Measurements from ENCODE around the gene MRPL1. TPM values are rescaled to one million over a fixed set of nuclear protein-coding genes. Genes with fewer than 3 reads are reported as not detected.

The MRPL1 gene
- total RNA-seq, 1 donor from 2014 or later, result 31.7 TPM

- H3K4me1 Mint-ChIP-seq, result peaks cover 17% of the 10 kb centered on the region
- peaks cover 2% of the 10 kb centered on the region for H3K9me3 Mint-ChIP-seq
- ChIA-PET CTCF (no interaction called here), POLR2A (no interaction called here)
- no peak for ATAC-seq (ENCODE audit: low read depth)
- no peak for TF ChIP-seq CTCF (IDR thresholded peaks at IDR 0.05)
- DNase-seq, result no peak
- H3K4me3 Mint-ChIP-seq, result no peak overlapping the region
- H3K36me3 Mint-ChIP-seq (ENCODE audit: low read depth), result peaks cover 43% of the 10 kb centered on the region
- H3K27ac Mint-ChIP-seq, result no peak overlapping the region
- intact Hi-C loops (cut with micrococcal nuclease), result no loop called here
- no peaks in the 10 kb centered on the region for H3K27me3 Mint-ChIP-seq
Measured at GRCh38 chr4:77917601-77918000, 55.0 kb downstream of the MRPL1 start.

- no peak for DNase-seq
- H3K27me3 Mint-ChIP-seq, result no peaks in the 10 kb centered on the region
- H3K27ac Mint-ChIP-seq, result no peak overlapping the region
- ChIA-PET CTCF (no interaction called here), POLR2A (no interaction called here)
- intact Hi-C loops (cut with micrococcal nuclease), result no loop called here
- no peak for ATAC-seq (ENCODE audit: low read depth)
- H3K4me1 Mint-ChIP-seq, result peaks cover 16% of the 10 kb centered on the region
- H3K4me3 Mint-ChIP-seq, result no peak overlapping the region
- peaks cover 43% of the 10 kb centered on the region for H3K36me3 Mint-ChIP-seq (ENCODE audit: low read depth)
- no peak for TF ChIP-seq CTCF (IDR thresholded peaks at IDR 0.05)
- H3K9me3 Mint-ChIP-seq, result no peaks in the 10 kb centered on the region
Measured at GRCh38 chr4:77920371-77920770, 57.7 kb downstream of the MRPL1 start.

- ChIA-PET POLR2A (no interaction called here), CTCF (no interaction called here)
- DNase-seq (no peak), ATAC-seq (ENCODE audit: low read depth) (no peak)
- Mint-ChIP-seq H3K27me3 (no peaks in the 10 kb centered on the region), H3K9me3 (no peaks in the 10 kb centered on the region), H3K27ac (no peak overlapping the region), H3K4me3 (no peak overlapping the region), H3K36me3 (ENCODE audit: low read depth) (peaks cover 47% of the 10 kb centered on the region), H3K4me1 (peaks cover 16% of the 10 kb centered on the region)
- intact Hi-C loops (cut with micrococcal nuclease), result no loop called here
- TF ChIP-seq CTCF (IDR thresholded peaks at IDR 0.05), result no peak
Measured at GRCh38 chr4:77921701-77922100, 59.1 kb downstream of the MRPL1 start.

GRCh38 chr4:77922158-77923094, 59.8 kb downstream of the MRPL1 start:
- DNase-seq (no peak), ATAC-seq (ENCODE audit: low read depth) (no peak)
- no peaks in the 10 kb centered on the region for H3K9me3 Mint-ChIP-seq
- no peaks in the 10 kb centered on the region for H3K27me3 Mint-ChIP-seq
- H3K36me3 Mint-ChIP-seq (ENCODE audit: low read depth), result peaks cover 48% of the 10 kb centered on the region
- CTCF ChIA-PET, result no interaction called here
- POLR2A ChIA-PET, result no interaction called here
- TF ChIP-seq CTCF (IDR thresholded peaks at IDR 0.05), result no peak
- H3K27ac Mint-ChIP-seq, result no peak overlapping the region
- intact Hi-C loops (cut with micrococcal nuclease), result no loop called here
- H3K4me1 Mint-ChIP-seq, result peaks cover 11% of the 10 kb centered on the region
- H3K4me3 Mint-ChIP-seq, result no peak overlapping the region

GRCh38 chr4:77927991-77928925, 65.6 kb downstream of the MRPL1 start:
- no peaks in the 10 kb centered on the region for H3K9me3 Mint-ChIP-seq
- no peak overlapping the region for H3K27ac Mint-ChIP-seq
- ChIA-PET CTCF (no interaction called here), POLR2A (no interaction called here)
- H3K4me3 Mint-ChIP-seq, result no peak overlapping the region
- H3K27me3 Mint-ChIP-seq, result no peaks in the 10 kb centered on the region
- TF ChIP-seq CTCF (IDR thresholded peaks at IDR 0.05), result no peak
- ATAC-seq (ENCODE audit: low read depth) (no peak), DNase-seq (no peak)
- H3K36me3 Mint-ChIP-seq (ENCODE audit: low read depth), result peaks cover 55% of the 10 kb centered on the region
- H3K4me1 Mint-ChIP-seq, result no peaks in the 10 kb centered on the region
- intact Hi-C loops (cut with micrococcal nuclease), result no loop called here
